ENCODE measurements around the gene CCDC73. TPM values are rescaled to one million over a fixed set of nuclear protein-coding genes. Genes with fewer than 3 reads are reported as not detected.
A peak's percentile ranks its signal among the peaks of the same experiment; 100 is the strongest.
"Not testable (repeated sequence)": the region's sequence is repeated elsewhere in the genome, so short reads cannot be mapped to it uniquely, and the experiment has no call there.

CCDC73 gene
- polyA plus RNA-seq, 3 donors from 2014 or later: not detected

DNA sequence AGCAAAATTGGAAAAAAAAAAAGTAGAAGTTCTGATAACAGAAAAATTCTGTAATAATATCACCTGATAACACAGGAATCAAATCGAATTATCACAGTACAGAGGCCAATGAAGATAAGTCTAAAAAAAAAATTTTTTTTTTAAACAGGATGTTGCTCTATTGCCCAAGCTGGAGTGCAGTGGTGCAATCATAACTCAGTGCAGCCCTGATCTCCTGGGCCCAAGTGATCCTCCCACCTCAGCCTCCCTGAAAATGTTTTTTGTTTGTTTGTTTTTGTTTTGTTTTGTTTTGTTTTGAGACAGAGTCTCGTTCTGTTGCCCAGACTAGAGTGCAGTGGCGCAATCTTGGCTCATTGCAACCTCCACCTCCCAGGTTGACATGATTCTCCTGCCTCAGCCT, 29.2 kb upstream of the CCDC73 start:
- not testable (repeated sequence) for H3K36me3 Mint-ChIP-seq; H3K4me3 Mint-ChIP-seq; H3K9me3 Mint-ChIP-seq; H3K4me1 Mint-ChIP-seq; H3K27ac Mint-ChIP-seq; DNase-seq; H3K27me3 Mint-ChIP-seq (ENCODE audit: low read depth in 3 of 3)

DNA sequence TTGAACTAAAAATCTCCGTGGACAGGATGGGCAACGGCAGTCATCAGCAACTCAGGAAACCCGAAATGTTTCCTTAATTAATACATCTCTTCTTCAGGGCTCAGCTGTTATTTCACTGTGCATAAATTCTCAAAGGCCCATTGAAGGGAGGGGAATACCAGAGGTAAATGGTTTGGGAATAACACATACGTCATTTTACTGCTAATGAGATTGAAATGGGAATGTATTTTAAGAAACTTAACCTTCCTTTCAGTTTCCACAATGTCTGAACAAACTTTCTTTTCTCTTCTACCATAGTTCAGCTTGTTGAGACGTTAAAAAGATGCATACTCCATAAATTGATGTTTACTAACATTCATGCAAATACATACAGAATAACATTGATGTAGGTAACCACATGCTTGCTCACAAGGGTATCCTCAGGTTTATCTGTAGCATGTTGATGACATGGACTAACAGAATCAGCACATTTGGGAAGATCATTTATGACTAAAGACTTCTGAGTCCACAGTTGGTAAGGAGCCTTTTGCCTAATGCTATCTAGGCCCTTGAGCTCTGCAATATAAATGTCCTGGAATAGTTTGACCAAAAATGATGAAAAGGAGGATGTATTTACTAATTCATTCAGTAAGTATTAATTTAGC, 27.6 kb upstream of the CCDC73 start:
- Mint-ChIP-seq H3K4me3 (no peak overlapping the region), H3K27ac (no peak overlapping the region), H3K27me3 (ENCODE audit: low read depth in 3 of 3) (peaks cover 0 to 2% (median 1%) of the 10 kb centered on the region in 3 donors)

DNA sequence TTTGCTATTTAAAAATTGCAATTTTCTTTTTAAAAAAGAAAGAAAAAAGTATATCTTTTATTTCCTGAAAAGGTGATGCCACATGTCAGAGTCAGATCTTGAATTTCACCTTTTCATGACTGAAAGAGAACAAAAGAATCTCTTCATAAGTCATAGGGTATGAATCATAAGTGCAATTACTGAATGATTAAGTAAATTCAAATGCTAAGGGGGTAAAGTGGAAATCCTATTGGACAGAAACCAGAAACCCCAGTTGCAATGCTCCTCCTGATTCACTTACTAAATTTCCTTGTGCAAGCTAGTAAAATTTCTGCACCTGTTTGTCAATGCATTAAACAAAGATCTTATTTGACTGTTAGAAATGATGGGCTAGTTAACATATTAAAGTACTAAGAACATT, 27.1 kb upstream of the CCDC73 start:
- no peak overlapping the region for H3K4me3 Mint-ChIP-seq
- no peaks in the 10 kb centered on the region for H3K9me3 Mint-ChIP-seq
- DNase-seq: no peak
- peaks cover 0 to 4% (median 0%) of the 10 kb centered on the region in 3 donors for H3K36me3 Mint-ChIP-seq
- H3K4me1 Mint-ChIP-seq: no peaks in the 10 kb centered on the region
- H3K27ac Mint-ChIP-seq: no peak overlapping the region
- peaks cover 0 to 2% (median 1%) of the 10 kb centered on the region in 3 donors for H3K27me3 Mint-ChIP-seq (ENCODE audit: low read depth in 3 of 3)

More for the DNA sequence above, 27.6 kb upstream of the CCDC73 start:
- peaks cover 0 to 4% (median 0%) of the 10 kb centered on the region in 3 donors for H3K36me3 Mint-ChIP-seq
- DNase-seq: no peak
- H3K9me3 Mint-ChIP-seq: no peaks in the 10 kb centered on the region
- H3K4me1 Mint-ChIP-seq: no peaks in the 10 kb centered on the region

GRCh38 chr11:32820497-32820896, 26.0 kb upstream of the CCDC73 start:
- peaks cover 0 to 4% (median 0%) of the 10 kb centered on the region in 3 donors for H3K36me3 Mint-ChIP-seq
- H3K9me3 Mint-ChIP-seq: no peaks in the 10 kb centered on the region
- peaks cover 0 to 2% (median 1%) of the 10 kb centered on the region in 3 donors for H3K27me3 Mint-ChIP-seq (ENCODE audit: low read depth in 3 of 3)
- H3K27ac Mint-ChIP-seq: no peak overlapping the region
- H3K4me1 Mint-ChIP-seq: no peaks in the 10 kb centered on the region
- DNase-seq: no peak
- H3K4me3 Mint-ChIP-seq: no peak overlapping the region

DNA sequence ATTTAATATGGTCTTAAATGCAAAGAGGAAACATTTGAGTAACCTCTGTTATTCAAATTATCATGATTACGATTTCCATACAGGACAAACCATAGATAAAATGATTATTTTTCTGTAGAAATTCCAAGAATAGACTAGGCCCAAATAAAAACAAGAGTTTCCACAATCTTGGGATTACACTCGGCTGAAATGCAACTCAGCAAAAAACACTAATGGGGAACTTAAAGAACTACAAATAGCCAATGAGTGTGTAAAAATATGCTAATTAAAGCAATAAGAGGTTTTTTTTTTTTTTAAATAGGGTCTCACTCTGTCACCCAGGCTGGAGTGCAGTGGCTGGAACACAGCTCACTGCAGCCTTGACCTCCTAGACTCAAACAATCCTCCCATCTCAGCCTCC, 24.7 kb upstream of the CCDC73 start:
- no peak overlapping the region for H3K27ac Mint-ChIP-seq
- H3K36me3 Mint-ChIP-seq: peaks cover 0 to 4% (median 0%) of the 10 kb centered on the region in 3 donors
- no peaks in the 10 kb centered on the region for H3K4me1 Mint-ChIP-seq
- no peaks in the 10 kb centered on the region for H3K9me3 Mint-ChIP-seq
- peaks cover 0 to 2% (median 1%) of the 10 kb centered on the region in 3 donors for H3K27me3 Mint-ChIP-seq (ENCODE audit: low read depth in 3 of 3)
- no peak for DNase-seq
- H3K4me3 Mint-ChIP-seq: no peak overlapping the region

DNA sequence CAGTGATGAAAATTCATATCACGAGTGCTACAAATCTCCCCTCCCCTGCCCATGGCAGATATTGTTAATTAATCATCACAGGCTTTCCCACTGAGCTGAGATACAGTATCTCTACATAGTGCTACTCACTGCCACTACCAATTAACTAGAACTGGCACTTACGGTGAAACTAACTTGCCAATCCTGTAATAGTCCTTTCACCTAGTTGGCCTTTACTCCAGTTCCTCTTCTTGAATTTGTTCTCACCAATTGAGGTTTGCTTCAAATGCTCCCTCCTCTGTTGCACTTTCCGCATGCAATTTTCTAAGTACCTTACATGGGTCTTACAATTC, 23.4 kb upstream of the CCDC73 start:
- no peaks in the 10 kb centered on the region for H3K4me1 Mint-ChIP-seq
- peaks cover 0 to 4% (median 0%) of the 10 kb centered on the region in 3 donors for H3K36me3 Mint-ChIP-seq
- no peak overlapping the region for H3K27ac Mint-ChIP-seq
- no peak for DNase-seq
- no peak overlapping the region for H3K4me3 Mint-ChIP-seq
- H3K27me3 Mint-ChIP-seq (ENCODE audit: low read depth in 3 of 3): peaks cover under 1 to 1% (median 1%) of the 10 kb centered on the region in 3 donors
- no peaks in the 10 kb centered on the region for H3K9me3 Mint-ChIP-seq

GRCh38 chr11:32817181-32817851, 22.9 kb upstream of the CCDC73 start:
- Mint-ChIP-seq H3K4me1 (no peaks in the 10 kb centered on the region), H3K36me3 (no peaks in the 10 kb centered on the region), H3K27me3 (ENCODE audit: low read depth in 3 of 3) (peaks cover 0 to 1% (median 0%) of the 10 kb centered on the region in 3 donors), H3K4me3 (no peak overlapping the region), H3K9me3 (no peaks in the 10 kb centered on the region), H3K27ac (no peak overlapping the region)
- no peak for DNase-seq

DNA sequence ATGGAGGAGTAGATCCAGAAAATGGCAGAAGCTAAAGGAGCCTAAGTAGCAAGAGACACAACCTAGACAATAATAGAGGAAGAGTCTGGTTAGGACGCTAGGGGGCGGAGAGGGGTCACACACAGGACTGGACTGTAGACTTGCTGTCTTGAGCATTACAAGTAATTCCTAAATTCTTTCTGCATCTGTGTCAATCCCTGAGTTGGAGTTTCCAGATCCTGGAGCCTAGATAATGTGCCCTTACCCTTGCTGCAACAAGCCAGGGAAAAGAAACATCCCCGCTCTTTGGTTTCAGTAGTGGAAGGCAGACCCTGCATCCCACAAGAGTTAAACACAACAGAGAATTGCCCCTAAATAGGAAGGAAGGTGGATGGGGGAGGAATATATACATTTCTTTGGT, 14.9 kb upstream of the CCDC73 start:
- H3K4me3 Mint-ChIP-seq: no peak overlapping the region
- H3K9me3 Mint-ChIP-seq: no peaks in the 10 kb centered on the region

GRCh38 chr11:32796425-32796824, 2.0 kb upstream of the CCDC73 start:
- H3K27me3 Mint-ChIP-seq (ENCODE audit: low read depth in 3 of 3): peaks cover 0 to 3% (median 2%) of the 10 kb centered on the region in 3 donors
- H3K9me3 Mint-ChIP-seq: no peaks in the 10 kb centered on the region
- peaks cover 3 to 8% of the 10 kb centered on the region in 2 donors for H3K4me1 Mint-ChIP-seq
- no peaks in the 10 kb centered on the region for H3K36me3 Mint-ChIP-seq
- H3K27ac Mint-ChIP-seq: no peak overlapping the region
- no peak for DNase-seq
- H3K4me3 Mint-ChIP-seq: no peak overlapping the region

More for the DNA sequence above, 14.9 kb upstream of the CCDC73 start:
- peak; percentile 10 to 15 (median 13) for DNase-seq
- Mint-ChIP-seq H3K4me1 (no peaks in the 10 kb centered on the region), H3K36me3 (no peaks in the 10 kb centered on the region), H3K27ac (no peak overlapping the region), H3K27me3 (ENCODE audit: low read depth in 3 of 3) (peaks cover 0 to 1% (median 1%) of the 10 kb centered on the region in 3 donors)

GRCh38 chr11:32792948-32793475, 1.4 kb downstream of the CCDC73 start:
- H3K4me3 Mint-ChIP-seq: peak overlapping the region in 4 of 5 donors; percentile 57 to 74 (median 64)
- H3K4me1 Mint-ChIP-seq: peaks cover 3 to 8% of the 10 kb centered on the region in 2 donors
- H3K27ac Mint-ChIP-seq: no peak overlapping the region
- H3K36me3 Mint-ChIP-seq: no peaks in the 10 kb centered on the region
- peaks cover 0 to 2% (median 2%) of the 10 kb centered on the region in 3 donors for H3K27me3 Mint-ChIP-seq (ENCODE audit: low read depth in 3 of 3)
- DNase-seq: peak; percentile 18 to 29 (median 29)
- H3K9me3 Mint-ChIP-seq: no peaks in the 10 kb centered on the region

DNA sequence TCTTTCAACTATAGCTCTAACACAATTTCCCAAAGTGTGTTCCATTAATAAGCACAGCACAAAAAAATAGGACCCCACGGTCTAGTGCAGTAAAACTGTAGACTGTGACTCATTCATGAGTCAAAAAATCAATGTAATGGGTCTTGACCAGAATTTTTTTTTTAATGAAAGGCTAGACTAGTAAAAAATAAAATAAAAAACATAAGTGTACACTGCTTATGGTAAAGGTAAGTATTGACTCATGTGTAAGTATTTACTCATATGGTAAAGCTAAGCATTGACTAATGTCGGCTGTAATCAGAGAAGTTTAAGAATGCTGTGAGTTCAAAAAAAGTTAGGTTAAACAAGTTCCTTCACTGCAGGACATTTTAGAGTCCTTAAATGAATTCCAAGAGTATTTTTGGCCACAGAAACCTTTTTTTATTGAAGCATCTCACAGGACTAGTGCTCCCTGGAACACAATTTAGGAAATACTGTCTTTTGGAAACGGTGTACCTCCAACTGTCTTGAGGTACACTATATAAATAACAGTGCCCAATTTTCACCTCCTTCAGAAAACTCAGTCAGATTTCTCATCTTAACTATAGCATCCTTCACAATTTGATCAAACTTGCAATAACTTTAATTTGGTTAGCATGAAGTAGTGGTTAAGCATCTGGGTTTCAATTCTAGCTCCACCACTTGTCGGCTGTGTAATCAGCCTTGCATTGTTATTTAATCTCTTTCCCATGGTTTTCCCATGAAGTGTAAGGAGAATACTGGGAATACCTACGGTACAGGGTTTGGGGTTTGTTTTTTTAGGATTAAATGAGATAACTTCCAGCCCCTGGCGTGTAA, 2.1 kb downstream of the CCDC73 start:
- Mint-ChIP-seq H3K36me3 (no peaks in the 10 kb centered on the region), H3K27me3 (ENCODE audit: low read depth in 3 of 3) (peaks cover 0 to 2% (median 2%) of the 10 kb centered on the region in 3 donors), H3K9me3 (no peaks in the 10 kb centered on the region), H3K27ac (no peak overlapping the region), H3K4me3 (peak overlapping the region in 3 of 5 donors; percentile 57 to 74 (median 70)), H3K4me1 (peaks cover 3 to 8% of the 10 kb centered on the region in 2 donors)
- no peak for DNase-seq

- H3K4me3 Mint-ChIP-seq: no peak overlapping the region
- H3K4me1 Mint-ChIP-seq: peaks cover 3 to 8% of the 10 kb centered on the region in 2 donors
- DNase-seq: no peak
- no peak overlapping the region for H3K27ac Mint-ChIP-seq
- H3K36me3 Mint-ChIP-seq: no peaks in the 10 kb centered on the region
- H3K9me3 Mint-ChIP-seq: no peaks in the 10 kb centered on the region
- H3K27me3 Mint-ChIP-seq (ENCODE audit: low read depth in 3 of 3): peaks cover 0 to 2% (median 2%) of the 10 kb centered on the region in 3 donors
These were observed 3.5 kb downstream of the CCDC73 start for GRCh38 chr11:32790916-32791315.

GRCh38 chr11:32786811-32787210, 7.7 kb downstream of the CCDC73 start:
- Mint-ChIP-seq H3K4me3 (no peak overlapping the region), H3K9me3 (no peaks in the 10 kb centered on the region), H3K27ac (no peak overlapping the region), H3K4me1 (no peaks in the 10 kb centered on the region), H3K27me3 (ENCODE audit: low read depth in 3 of 3) (no peaks in the 10 kb centered on the region), H3K36me3 (no peaks in the 10 kb centered on the region)
- DNase-seq: no peak

DNA sequence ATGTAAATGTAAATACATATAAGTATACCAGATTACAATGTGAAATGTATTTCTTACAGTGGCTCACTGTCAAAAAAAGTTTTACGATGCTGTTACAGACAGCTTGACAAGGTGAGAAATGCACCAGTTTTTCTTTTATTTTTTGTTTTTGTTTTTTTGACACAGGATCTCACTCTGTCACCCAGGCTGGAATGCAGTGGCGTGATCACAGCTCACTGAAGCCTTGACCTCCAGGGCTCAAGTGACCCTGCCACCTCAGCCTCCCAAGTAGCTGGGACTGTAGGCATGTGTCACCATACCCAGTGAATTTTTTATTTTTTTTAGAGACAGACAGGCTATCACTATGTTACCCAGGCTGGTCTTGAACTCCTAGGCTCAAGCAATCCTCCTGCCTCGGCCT, 9.2 kb downstream of the CCDC73 start:
- no peaks in the 10 kb centered on the region for H3K4me1 Mint-ChIP-seq
- H3K9me3 Mint-ChIP-seq: no peaks in the 10 kb centered on the region
- no peak for DNase-seq
- no peak overlapping the region for H3K27ac Mint-ChIP-seq
- no peak overlapping the region for H3K4me3 Mint-ChIP-seq
- H3K27me3 Mint-ChIP-seq (ENCODE audit: low read depth in 3 of 3): peaks cover 0 to 3% (median 0%) of the 10 kb centered on the region in 3 donors
- no peaks in the 10 kb centered on the region for H3K36me3 Mint-ChIP-seq
